ENCODE measurements around the gene RFC1.

RFC1 gene

GRCh38 chr4:39326468-39326977 is 39.6 kb downstream of the RFC1 start:
- Histone ChIP-seq H3K27ac (ENCODE audit: low read length) (no peak overlapping the region), H3K4me2 (ENCODE audit: insufficient read depth, low read length) (no peak overlapping the region), H3K36me3 (ENCODE audit: insufficient read depth, low read length) (peaks cover 67% of the 10 kb centered on the region), H3K79me2 (ENCODE audit: insufficient read depth, low read length) (peaks cover 46% of the 10 kb centered on the region), H3K4me1 (ENCODE audit: insufficient read depth, low read length) (no peaks in the 10 kb centered on the region), H3K27me3 (ENCODE audit: insufficient read depth, low read length, poor library complexity) (no peaks in the 10 kb centered on the region), H3K4me3 (ENCODE audit: low read depth in 1 of 2, low read length in 2 of 2) (no peak overlapping the region), H4K20me1 (ENCODE audit: insufficient read depth, low read length) (peaks cover 19% of the 10 kb centered on the region; the same call in 1 of the 2 replicates), H3K9me3 (ENCODE audit: insufficient read depth, low read length, severe bottlenecking) (no peaks in the 10 kb centered on the region), H3K9ac (ENCODE audit: low read depth, low read length) (no peak overlapping the region), H2AFZ (ENCODE audit: low read depth, low read length) (no peak overlapping the region)
- no peak for DNase-seq
- no peak for TF ChIP-seq EZH2 (IDR thresholded peaks at IDR 0.05; ENCODE audit: borderline replicate concordance, low read depth, low read length, severe bottlenecking)
- TF ChIP-seq, protein P1, sequence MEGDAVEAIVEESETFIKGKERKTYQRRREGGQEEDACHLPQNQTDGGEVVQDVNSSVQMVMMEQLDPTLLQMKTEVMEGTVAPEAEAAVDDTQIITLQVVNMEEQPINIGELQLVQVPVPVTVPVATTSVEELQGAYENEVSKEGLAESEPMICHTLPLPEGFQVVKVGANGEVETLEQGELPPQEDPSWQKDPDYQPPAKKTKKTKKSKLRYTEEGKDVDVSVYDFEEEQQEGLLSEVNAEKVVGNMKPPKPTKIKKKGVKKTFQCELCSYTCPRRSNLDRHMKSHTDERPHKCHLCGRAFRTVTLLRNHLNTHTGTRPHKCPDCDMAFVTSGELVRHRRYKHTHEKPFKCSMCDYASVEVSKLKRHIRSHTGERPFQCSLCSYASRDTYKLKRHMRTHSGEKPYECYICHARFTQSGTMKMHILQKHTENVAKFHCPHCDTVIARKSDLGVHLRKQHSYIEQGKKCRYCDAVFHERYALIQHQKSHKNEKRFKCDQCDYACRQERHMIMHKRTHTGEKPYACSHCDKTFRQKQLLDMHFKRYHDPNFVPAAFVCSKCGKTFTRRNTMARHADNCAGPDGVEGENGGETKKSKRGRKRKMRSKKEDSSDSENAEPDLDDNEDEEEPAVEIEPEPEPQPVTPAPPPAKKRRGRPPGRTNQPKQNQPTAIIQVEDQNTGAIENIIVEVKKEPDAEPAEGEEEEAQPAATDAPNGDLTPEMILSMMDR (IDR thresholded peaks at IDR 0.05; ENCODE audit: borderline replicate concordance, extremely low read depth, low read length, poor library complexity, severe bottlenecking), result no peak
- ATAC-seq (ENCODE audit: insufficient read depth, low read depth), result no peak

GRCh38 chr4:39324897-39325613 is 41.1 kb downstream of the RFC1 start:
- H3K4me3 ChIP-seq (ENCODE audit: low read depth in 1 of 2, low read length in 2 of 2), result no peak overlapping the region
- no peaks in the 10 kb centered on the region for H3K9me3 ChIP-seq (ENCODE audit: insufficient read depth, low read length, severe bottlenecking)
- H3K9ac ChIP-seq (ENCODE audit: low read depth, low read length), result no peak overlapping the region
- DNase-seq (no peak), ATAC-seq (ENCODE audit: insufficient read depth, low read depth) (no peak)
- no peaks in the 10 kb centered on the region for H3K27me3 ChIP-seq (ENCODE audit: insufficient read depth, low read length, poor library complexity)
- H3K27ac ChIP-seq (ENCODE audit: low read length), result no peak overlapping the region
- peaks cover 32% of the 10 kb centered on the region for H3K79me2 ChIP-seq (ENCODE audit: insufficient read depth, low read length)
- peaks cover 14% of the 10 kb centered on the region; the same call in 1 of the 2 replicates for H4K20me1 ChIP-seq (ENCODE audit: insufficient read depth, low read length)
- TF ChIP-seq, protein P1 (IDR thresholded peaks at IDR 0.05; ENCODE audit: borderline replicate concordance, extremely low read depth, low read length, poor library complexity, severe bottlenecking), result no peak
- no peak for TF ChIP-seq EZH2 (IDR thresholded peaks at IDR 0.05; ENCODE audit: borderline replicate concordance, low read depth, low read length, severe bottlenecking)
- no peak overlapping the region for H3K4me2 ChIP-seq (ENCODE audit: insufficient read depth, low read length)
- no peaks in the 10 kb centered on the region for H3K4me1 ChIP-seq (ENCODE audit: insufficient read depth, low read length)
- no peak overlapping the region for H2AFZ ChIP-seq (ENCODE audit: low read depth, low read length)
- peaks cover 81% of the 10 kb centered on the region for H3K36me3 ChIP-seq (ENCODE audit: insufficient read depth, low read length)

DNA sequence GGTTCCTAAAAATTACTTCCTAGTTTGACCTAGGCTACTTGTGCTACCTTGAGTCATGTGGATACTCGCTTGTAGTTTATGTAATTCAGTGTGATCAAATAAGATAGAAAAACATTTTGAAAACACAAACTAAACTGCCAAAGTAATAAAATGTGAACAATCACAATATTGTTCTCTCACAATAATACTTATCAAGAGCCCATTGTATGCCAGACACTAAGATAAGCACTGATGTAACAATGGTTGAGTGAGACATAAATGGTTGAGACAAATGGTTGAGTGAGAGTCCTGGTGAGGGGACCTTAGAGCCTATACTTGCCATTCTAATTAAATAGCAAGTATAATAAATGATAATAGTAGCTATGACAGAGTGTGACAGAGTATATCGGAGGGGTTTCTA is 41.7 kb downstream of the RFC1 start:
- H3K79me2 ChIP-seq (ENCODE audit: insufficient read depth, low read length), result peaks cover 26% of the 10 kb centered on the region
- peaks cover 87% of the 10 kb centered on the region for H3K36me3 ChIP-seq (ENCODE audit: insufficient read depth, low read length)
- no peaks in the 10 kb centered on the region for H3K9me3 ChIP-seq (ENCODE audit: insufficient read depth, low read length, severe bottlenecking)
- H3K4me2 ChIP-seq (ENCODE audit: insufficient read depth, low read length), result no peak overlapping the region
- H3K4me3 ChIP-seq (ENCODE audit: low read depth in 1 of 2, low read length in 2 of 2), result no peak overlapping the region
- H4K20me1 ChIP-seq (ENCODE audit: insufficient read depth, low read length), result peaks cover 8% of the 10 kb centered on the region; the same call in 1 of the 2 replicates
- H3K4me1 ChIP-seq (ENCODE audit: insufficient read depth, low read length), result no peaks in the 10 kb centered on the region
- no peak for ATAC-seq (ENCODE audit: insufficient read depth, low read depth)
- H2AFZ ChIP-seq (ENCODE audit: low read depth, low read length), result no peak overlapping the region
- no peak for TF ChIP-seq EZH2 (IDR thresholded peaks at IDR 0.05; ENCODE audit: borderline replicate concordance, low read depth, low read length, severe bottlenecking)
- TF ChIP-seq, protein P1 (IDR thresholded peaks at IDR 0.05; ENCODE audit: borderline replicate concordance, extremely low read depth, low read length, poor library complexity, severe bottlenecking), result no peak
- H3K9ac ChIP-seq (ENCODE audit: low read depth, low read length), result no peak overlapping the region
- H3K27me3 ChIP-seq (ENCODE audit: insufficient read depth, low read length, poor library complexity), result no peaks in the 10 kb centered on the region
- no peak for DNase-seq
- H3K27ac ChIP-seq (ENCODE audit: low read length), result no peak overlapping the region

All from DND-41 (cell line).